BLaER1 (cell line): ENCODE results near the gene ARL2BP.

Source experiments
- H3K27ac ChIP-seq: shearing (Covaris generic); formaldehyde crosslinking; 2 replicates; pipeline ENCODE4 v1.8.1; 2022
- H3K27me3 ChIP-seq: shearing (Covaris generic); formaldehyde crosslinking; 2 replicates; pipeline ENCODE4 v1.8.1; 2022
- H3K36me3 ChIP-seq: shearing (Covaris generic); formaldehyde crosslinking; 2 replicates; pipeline ENCODE4 v1.8.1; 2022
- H3K4me1 ChIP-seq: shearing (Covaris generic); formaldehyde crosslinking; 2 replicates; pipeline ENCODE4 v1.8.1; 2022
- H3K4me2 ChIP-seq: shearing (Covaris generic); formaldehyde crosslinking; 2 replicates; pipeline ENCODE4 v1.8.1; 2022
- H3K4me3 ChIP-seq: shearing (Covaris generic); formaldehyde crosslinking; 2 replicates; pipeline ENCODE4 v1.8.1; 2022
- H3K9ac ChIP-seq: shearing (Covaris generic); formaldehyde crosslinking; 2 replicates; pipeline ENCODE4 v1.8.1; 2022
- H3K9me3 ChIP-seq: shearing (Covaris generic); formaldehyde crosslinking; 2 replicates; pipeline ENCODE4 v1.8.1; 2022
- H4K20me1 ChIP-seq: shearing (Covaris generic); formaldehyde crosslinking; 2 replicates; pipeline ENCODE4 v1.8.1; 2022
- Cebpa-rat ChIP-seq: shearing (Covaris generic); IDR thresholded peaks from 2 replicates; pipeline ENCODE4 v1.8.1; 2022

The ARL2BP gene

DNA sequence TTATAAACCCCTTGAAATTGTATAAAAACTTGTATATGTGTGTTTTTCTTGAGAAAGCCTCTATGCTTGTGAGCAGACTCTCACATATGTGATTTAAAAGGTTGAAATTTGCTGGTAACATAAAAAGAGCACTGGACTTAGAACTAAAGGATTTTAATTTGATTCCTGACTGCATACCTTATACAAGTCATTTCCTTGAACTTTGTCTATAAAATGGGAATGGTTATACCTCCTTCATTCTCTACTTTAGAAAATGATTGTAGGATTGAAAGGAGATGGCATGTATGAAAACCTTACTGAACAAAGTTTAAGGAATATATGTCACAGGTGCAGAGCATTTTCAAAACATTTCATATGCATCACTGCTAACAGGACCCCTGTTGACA lies 10.4 kb upstream of the ARL2BP start:
- H3K4me1 ChIP-seq: peaks cover 11% of the 10 kb centered on the region; the same call in 1 of the 2 replicates
- H3K4me2 ChIP-seq: peak overlapping the region; percentile 20; the same call in 1 of the 2 replicates
- no peak for TF ChIP-seq Cebpa-rat
- H4K20me1 ChIP-seq: no peaks in the 10 kb centered on the region
- H3K27ac ChIP-seq: no peak overlapping the region
- peaks cover 95% of the 10 kb centered on the region for H3K36me3 ChIP-seq
- no peaks in the 10 kb centered on the region for H3K27me3 ChIP-seq
- H3K9ac ChIP-seq: no peak overlapping the region
- no peaks in the 10 kb centered on the region for H3K9me3 ChIP-seq
- no peak overlapping the region for H3K4me3 ChIP-seq

DNA sequence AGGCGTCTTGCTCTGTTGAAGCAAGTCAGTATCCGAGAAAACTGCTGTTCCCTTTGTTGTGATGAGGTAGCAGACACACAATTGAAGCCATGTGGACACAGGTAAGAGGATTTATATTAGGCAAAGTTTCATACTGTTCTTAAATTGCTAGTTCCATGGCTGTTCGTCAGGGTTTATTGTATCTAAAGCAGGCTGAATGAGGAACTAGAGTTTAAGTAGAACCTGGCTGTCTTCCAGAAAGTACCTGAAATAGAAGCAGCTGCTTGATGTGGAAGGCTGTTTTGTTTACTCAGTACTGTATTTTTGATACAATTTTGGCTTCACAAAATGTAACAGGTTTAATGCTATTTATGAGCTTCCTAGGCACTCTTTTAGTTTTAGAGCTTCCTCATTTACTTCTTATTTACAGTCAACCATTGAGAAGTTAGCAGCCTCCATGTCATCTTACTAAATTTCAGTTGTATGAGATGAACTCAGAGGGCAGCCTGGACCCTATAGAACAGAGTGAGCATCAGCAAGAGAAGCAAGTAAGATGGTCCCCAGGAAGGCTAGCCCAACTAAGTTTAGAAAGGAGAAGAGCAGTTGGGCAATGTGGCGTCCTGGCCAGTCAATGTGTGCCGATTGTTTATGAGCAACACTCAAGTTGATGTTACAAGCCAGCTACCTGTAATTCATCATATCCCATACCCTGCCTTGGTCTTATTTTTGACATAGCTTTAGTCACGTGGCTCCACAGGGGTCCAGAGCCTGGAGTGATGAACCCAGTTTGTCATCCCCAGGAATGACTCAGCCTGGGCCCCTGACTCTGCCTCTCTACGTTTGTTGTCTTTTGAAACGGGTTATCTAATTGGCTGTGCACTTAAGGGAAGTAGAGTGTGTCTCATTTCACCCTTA lies 9.7 kb upstream of the ARL2BP start:
- no peak for TF ChIP-seq Cebpa-rat
- Histone ChIP-seq H3K4me2 (peak overlapping the region; percentile 20; the same call in 1 of the 2 replicates), H4K20me1 (no peaks in the 10 kb centered on the region), H3K36me3 (peaks cover 95% of the 10 kb centered on the region), H3K4me3 (no peak overlapping the region), H3K27me3 (no peaks in the 10 kb centered on the region), H3K4me1 (peaks cover 11% of the 10 kb centered on the region; the same call in 1 of the 2 replicates), H3K9ac (no peak overlapping the region), H3K9me3 (no peaks in the 10 kb centered on the region), H3K27ac (no peak overlapping the region)

DNA sequence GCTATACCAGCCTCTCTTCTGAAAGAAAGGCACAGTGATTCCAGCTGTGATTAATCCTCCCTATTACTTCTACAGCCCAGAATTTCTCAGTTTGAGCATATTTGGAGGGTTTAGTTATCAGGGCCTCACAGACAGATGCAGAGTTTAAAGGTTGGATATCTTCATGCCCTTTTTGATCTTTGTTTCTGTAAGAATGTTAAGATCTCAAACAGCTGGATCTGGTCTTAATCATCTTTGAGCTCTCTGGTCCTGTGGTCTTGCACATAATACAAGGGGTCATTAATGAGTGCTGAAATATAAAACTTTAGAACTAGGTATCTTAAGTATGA lies 9.1 kb upstream of the ARL2BP start:
- H4K20me1 ChIP-seq: no peaks in the 10 kb centered on the region

DNA sequence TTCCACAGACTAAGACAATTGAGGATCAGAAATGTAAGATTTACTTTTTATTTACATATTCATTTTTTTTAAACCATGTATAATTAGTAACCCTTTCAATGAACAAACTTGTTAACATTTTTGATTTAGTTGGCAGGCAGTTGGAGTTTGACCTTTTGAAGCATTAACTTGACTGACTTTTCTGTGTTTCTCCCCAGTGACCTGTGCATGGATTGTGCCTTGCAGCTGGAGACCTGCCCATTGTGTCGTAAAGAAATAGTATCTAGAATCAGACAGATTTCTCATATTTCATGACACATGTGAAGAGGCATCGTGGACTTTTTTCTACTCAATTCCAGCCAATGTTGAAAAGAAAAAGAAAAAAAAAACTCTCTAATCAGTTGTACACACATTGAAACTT lies 6.4 kb upstream of the ARL2BP start:
- no peaks in the 10 kb centered on the region for H3K9me3 ChIP-seq
- peaks cover 64% of the 10 kb centered on the region for H3K36me3 ChIP-seq
- peaks cover 11% of the 10 kb centered on the region; the same call in 1 of the 2 replicates for H3K4me1 ChIP-seq
- H3K9ac ChIP-seq: no peak overlapping the region
- no peak for TF ChIP-seq Cebpa-rat
- no peak overlapping the region for H3K27ac ChIP-seq
- H3K4me2 ChIP-seq: no peak overlapping the region
- H3K27me3 ChIP-seq: no peaks in the 10 kb centered on the region
- no peak overlapping the region for H3K4me3 ChIP-seq
- no peaks in the 10 kb centered on the region for H4K20me1 ChIP-seq

More for the DNA sequence above, 9.1 kb upstream of the ARL2BP start:
- TF ChIP-seq Cebpa-rat: no peak
- no peak overlapping the region for H3K4me3 ChIP-seq
- peaks cover 91% of the 10 kb centered on the region for H3K36me3 ChIP-seq
- peaks cover 11% of the 10 kb centered on the region; the same call in 1 of the 2 replicates for H3K4me1 ChIP-seq
- H3K9me3 ChIP-seq: no peaks in the 10 kb centered on the region
- H3K27ac ChIP-seq: no peak overlapping the region
- no peaks in the 10 kb centered on the region for H3K27me3 ChIP-seq
- no peak overlapping the region for H3K9ac ChIP-seq
- no peak overlapping the region for H3K4me2 ChIP-seq

DNA sequence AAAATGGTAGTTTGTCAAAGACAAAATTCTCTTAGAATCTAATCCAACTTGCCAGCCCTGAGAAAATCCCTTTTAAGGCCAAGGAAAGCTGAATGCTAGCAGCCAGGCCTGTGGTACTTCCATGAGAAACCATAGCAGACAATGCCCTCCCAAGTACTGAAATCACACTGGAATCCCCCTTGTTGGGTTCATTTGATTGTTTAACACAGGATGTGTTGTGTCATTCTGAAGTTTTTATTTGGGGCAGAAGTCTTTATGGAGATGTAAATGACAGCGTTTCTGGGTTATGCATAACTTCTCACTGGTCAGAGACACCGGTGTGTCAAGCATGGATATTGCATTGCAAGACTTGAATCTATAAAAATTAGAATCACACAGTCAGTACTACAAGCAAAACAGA lies 6.0 kb upstream of the ARL2BP start:
- Histone ChIP-seq H3K27me3 (no peaks in the 10 kb centered on the region), H3K4me1 (peaks cover 13% of the 10 kb centered on the region), H3K27ac (no peak overlapping the region), H3K9me3 (no peaks in the 10 kb centered on the region), H3K9ac (no peak overlapping the region), H4K20me1 (no peaks in the 10 kb centered on the region), H3K36me3 (peaks cover 60% of the 10 kb centered on the region), H3K4me2 (no peak overlapping the region), H3K4me3 (no peak overlapping the region)
- no peak for TF ChIP-seq Cebpa-rat

DNA sequence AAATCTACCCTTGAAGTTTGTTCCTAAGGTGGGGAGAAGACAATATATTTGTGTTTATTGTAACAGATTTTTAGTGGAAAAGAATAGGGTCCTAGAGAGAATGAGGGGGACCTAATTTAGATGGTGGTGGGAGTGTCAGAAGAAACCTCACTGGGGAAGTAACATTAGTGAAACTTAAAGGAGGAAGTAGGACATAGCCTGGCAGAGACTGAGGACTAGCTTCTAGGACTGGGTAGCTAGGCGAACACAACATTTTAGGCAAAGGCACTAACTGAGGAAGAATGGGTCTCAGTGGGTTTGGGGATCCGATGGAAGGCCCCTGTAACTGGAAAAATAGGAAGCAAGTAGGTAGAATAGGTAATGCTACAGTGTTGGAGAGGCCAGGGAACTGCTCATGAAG lies 4.2 kb upstream of the ARL2BP start:
- no peak overlapping the region for H3K4me3 ChIP-seq
- no peak for TF ChIP-seq Cebpa-rat

DNA sequence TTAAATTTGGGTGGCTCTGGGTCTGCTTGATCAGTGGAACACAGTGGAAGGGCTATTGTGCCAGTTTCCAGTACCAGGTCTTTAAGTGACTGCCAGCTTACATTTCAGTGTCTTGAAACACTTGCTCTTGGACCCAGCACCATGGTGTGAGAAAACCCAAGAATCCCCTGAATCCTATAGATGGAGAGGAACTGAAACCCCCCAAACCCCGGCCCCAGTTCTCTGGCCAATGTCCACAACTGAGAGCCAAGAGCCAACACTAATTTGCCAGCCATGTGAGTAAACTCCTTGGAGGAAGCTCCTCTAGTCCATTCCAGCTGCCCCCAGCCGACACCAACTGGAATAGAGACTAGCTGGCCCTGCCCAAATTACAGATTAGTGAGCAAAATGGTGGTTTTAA lies 2.4 kb upstream of the ARL2BP start:
- H3K27me3 ChIP-seq: no peaks in the 10 kb centered on the region
- TF ChIP-seq Cebpa-rat: no peak
- H3K36me3 ChIP-seq: peaks cover 25% of the 10 kb centered on the region
- H3K9ac ChIP-seq: no peak overlapping the region
- no peak overlapping the region for H3K4me2 ChIP-seq
- no peak overlapping the region for H3K4me3 ChIP-seq
- no peaks in the 10 kb centered on the region for H4K20me1 ChIP-seq
- H3K27ac ChIP-seq: no peak overlapping the region
- no peaks in the 10 kb centered on the region for H3K9me3 ChIP-seq
- peaks cover 17% of the 10 kb centered on the region for H3K4me1 ChIP-seq

More for the DNA sequence above, 4.2 kb upstream of the ARL2BP start:
- Histone ChIP-seq H3K27me3 (no peaks in the 10 kb centered on the region), H3K9me3 (no peaks in the 10 kb centered on the region), H3K4me2 (no peak overlapping the region), H4K20me1 (no peaks in the 10 kb centered on the region), H3K27ac (no peak overlapping the region), H3K36me3 (peaks cover 42% of the 10 kb centered on the region), H3K4me1 (peaks cover 11% of the 10 kb centered on the region), H3K9ac (no peak overlapping the region)

DNA sequence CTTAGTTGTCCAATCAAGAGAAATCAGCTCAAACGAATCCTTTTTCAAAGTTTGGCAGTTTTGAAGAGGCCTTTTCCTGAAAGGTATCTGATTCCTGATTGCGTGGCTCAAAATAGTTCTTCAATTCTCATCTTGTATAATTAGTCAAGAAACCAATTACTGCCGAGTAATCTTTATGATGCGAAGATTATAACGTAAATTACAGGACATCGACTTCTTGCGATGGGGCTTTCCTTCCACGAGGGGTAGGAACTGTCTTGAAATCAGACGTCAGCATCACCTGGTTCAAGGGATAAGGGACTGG lies 644 bp upstream of the ARL2BP start:
- Histone ChIP-seq H3K36me3 (peaks cover 19% of the 10 kb centered on the region), H3K27me3 (no peaks in the 10 kb centered on the region), H3K9me3 (no peaks in the 10 kb centered on the region), H3K27ac (no peak overlapping the region), H4K20me1 (no peaks in the 10 kb centered on the region), H3K9ac (peak overlapping the region; percentile 58; the same call in 1 of the 2 replicates), H3K4me3 (peak overlapping the region; percentile 85), H3K4me1 (peaks cover 17% of the 10 kb centered on the region), H3K4me2 (peak overlapping the region; percentile 90)
- TF ChIP-seq Cebpa-rat: no peak

DNA sequence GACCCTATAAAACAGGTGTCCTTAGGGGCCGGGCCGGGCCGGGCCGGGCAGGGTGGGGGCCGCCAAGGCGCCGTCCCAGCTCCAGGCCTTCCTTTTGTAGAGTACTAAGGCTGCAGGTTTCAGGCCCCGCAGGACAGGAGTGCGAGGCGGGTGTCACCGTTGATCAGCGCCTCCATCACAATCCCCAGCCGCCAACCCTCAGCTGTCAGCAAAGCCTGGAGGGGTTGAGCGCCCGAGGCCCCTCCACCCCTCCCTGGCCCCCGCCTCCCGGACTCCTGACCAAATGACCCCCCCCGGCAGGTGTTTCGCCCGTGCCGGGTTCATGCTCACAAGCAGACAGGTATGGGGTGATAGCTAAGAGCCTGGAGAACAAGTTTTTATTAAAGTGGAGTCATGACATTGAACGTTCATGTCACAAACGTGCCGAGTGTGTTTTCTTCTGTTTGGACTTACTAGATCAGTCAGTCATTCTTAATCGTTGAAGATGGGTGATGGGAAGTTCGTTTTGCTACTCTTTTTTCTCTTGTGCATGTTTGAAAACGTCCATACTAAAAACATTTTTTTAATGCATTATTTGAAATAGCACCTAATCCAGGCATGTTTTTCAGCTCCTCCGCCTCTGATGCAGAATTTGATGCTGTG lies 534 bp downstream of the ARL2BP start:
- H3K4me3 ChIP-seq: peak overlapping the region; percentile 85
- no peak for TF ChIP-seq Cebpa-rat
- H3K27me3 ChIP-seq: no peaks in the 10 kb centered on the region
- H3K27ac ChIP-seq: peak overlapping the region; percentile 56
- H4K20me1 ChIP-seq: no peaks in the 10 kb centered on the region
- peak overlapping the region; percentile 80 for H3K9ac ChIP-seq
- no peaks in the 10 kb centered on the region for H3K9me3 ChIP-seq
- H3K36me3 ChIP-seq: peaks cover 20% of the 10 kb centered on the region
- peak overlapping the region; percentile 90 for H3K4me2 ChIP-seq
- H3K4me1 ChIP-seq: peaks cover 17% of the 10 kb centered on the region

DNA sequence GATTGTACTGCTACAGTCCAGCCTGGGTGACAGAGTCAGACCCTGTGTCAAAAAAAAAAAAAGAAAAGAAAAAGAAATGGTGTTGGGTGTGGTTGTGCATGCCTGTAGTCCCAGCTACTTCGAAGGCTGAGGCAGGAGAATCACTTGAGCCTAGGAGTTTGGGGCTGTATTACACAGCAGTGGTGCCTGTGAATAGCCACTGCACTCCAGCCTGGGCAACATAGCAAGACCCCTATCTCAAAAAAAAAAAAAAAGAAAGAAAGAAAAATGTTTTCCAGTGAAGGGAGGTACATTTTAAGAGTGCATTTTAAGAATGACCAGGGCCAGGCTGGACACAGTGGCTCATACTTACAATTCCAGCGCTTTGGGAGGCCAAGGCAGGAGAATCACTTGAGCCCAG lies 6.3 kb downstream of the ARL2BP start:
- Histone ChIP-seq H3K9ac (no peak overlapping the region), H4K20me1 (no peaks in the 10 kb centered on the region), H3K9me3 (peaks cover 16% of the 10 kb centered on the region), H3K27ac (no peak overlapping the region), H3K36me3 (peaks cover 51% of the 10 kb centered on the region), H3K4me3 (no peak overlapping the region), H3K4me1 (0 out of 2 replicates have a peak, but pooled peaks cover under 1% of the 10 kb centered on the region), H3K27me3 (no peaks in the 10 kb centered on the region), H3K4me2 (no peak overlapping the region)
- TF ChIP-seq Cebpa-rat: no peak
